ENCODE data around the gene FLACC1.

- TF ChIP-seq CTCF (IDR thresholded peaks at IDR 0.05; ENCODE audit: low read length): no peak
- no peak for TF ChIP-seq EZH2phosphoT487 (IDR thresholded peaks at IDR 0.05; ENCODE audit: low read length)
Observed at GRCh38 chr2:201248288-201248844, 108.8 kb downstream of the FLACC1 start.

All from MM.1S (cell line).